ENCODE results near the gene OR2G3. TPM values are rescaled to one million over a fixed set of nuclear protein-coding genes. Genes with fewer than 3 reads are reported as not detected.

The OR2G3 gene
- not detected for polyA plus RNA-seq (2012; ENCODE audit: insufficient read length, low read depth)

GRCh38 chr1:247605286-247605685 lies at the start of gene OR2G3:
Gene OR2G3, plus strand, starts transcription at chr1:247605586. Its CDS starts 0 bp downstream, at chr1:247605586.
- TF ChIP-seq FOXP2 (optimal IDR thresholded peaks at IDR 0.05; ENCODE audit: borderline replicate concordance, extremely low read depth, extremely low read length, insufficient read depth) (no peak), TAF1 (IDR thresholded peaks at IDR 0.05; ENCODE audit: borderline replicate concordance, insufficient read depth, low read length) (no peak), POLR2AphosphoS5 (IDR thresholded peaks at IDR 0.05; ENCODE audit: low read depth, low read length) (no peak), SIN3A (IDR thresholded peaks at IDR 0.05; ENCODE audit: borderline replicate concordance, insufficient read depth, low read length) (no peak), REST (IDR thresholded peaks at IDR 0.05; ENCODE audit: insufficient read depth in 1 of 2, low read depth in 2 of 2, low read length in 2 of 2) (no peak)

GRCh38 chr1:247557926-247558674 lies 47.3 kb upstream of the OR2G3 start:
- no peak for TF ChIP-seq REST (IDR thresholded peaks at IDR 0.05; ENCODE audit: insufficient read depth in 1 of 2, low read depth in 2 of 2, low read length in 2 of 2)
- no peak for TF ChIP-seq SIN3A (IDR thresholded peaks at IDR 0.05; ENCODE audit: borderline replicate concordance, insufficient read depth, low read length)
- no peak for TF ChIP-seq POLR2AphosphoS5 (IDR thresholded peaks at IDR 0.05; ENCODE audit: low read depth, low read length)
- TF ChIP-seq FOXP2 (optimal IDR thresholded peaks at IDR 0.05; ENCODE audit: borderline replicate concordance, extremely low read depth, extremely low read length, insufficient read depth) = no peak
- no peak for TF ChIP-seq TAF1 (IDR thresholded peaks at IDR 0.05; ENCODE audit: borderline replicate concordance, insufficient read depth, low read length)

GRCh38 chr1:247561711-247562110 lies 43.7 kb upstream of the OR2G3 start:
- TF ChIP-seq POLR2AphosphoS5 (IDR thresholded peaks at IDR 0.05; ENCODE audit: low read depth, low read length) (no peak), TAF1 (IDR thresholded peaks at IDR 0.05; ENCODE audit: borderline replicate concordance, insufficient read depth, low read length) (no peak), SIN3A (IDR thresholded peaks at IDR 0.05; ENCODE audit: borderline replicate concordance, insufficient read depth, low read length) (no peak), REST (IDR thresholded peaks at IDR 0.05; ENCODE audit: insufficient read depth in 1 of 2, low read depth in 2 of 2, low read length in 2 of 2) (no peak), FOXP2 (optimal IDR thresholded peaks at IDR 0.05; ENCODE audit: borderline replicate concordance, extremely low read depth, extremely low read length, insufficient read depth) (no peak)

- TF ChIP-seq FOXP2 (optimal IDR thresholded peaks at IDR 0.05; ENCODE audit: borderline replicate concordance, extremely low read depth, extremely low read length, insufficient read depth) = no peak
- no peak for TF ChIP-seq REST (IDR thresholded peaks at IDR 0.05; ENCODE audit: insufficient read depth in 1 of 2, low read depth in 2 of 2, low read length in 2 of 2)
- TF ChIP-seq SIN3A (IDR thresholded peaks at IDR 0.05; ENCODE audit: borderline replicate concordance, insufficient read depth, low read length) = no peak
- TF ChIP-seq POLR2AphosphoS5 (IDR thresholded peaks at IDR 0.05; ENCODE audit: low read depth, low read length) = no peak
- no peak for TF ChIP-seq TAF1 (IDR thresholded peaks at IDR 0.05; ENCODE audit: borderline replicate concordance, insufficient read depth, low read length)
Observed at GRCh38 chr1:247562198-247562597, 43.2 kb upstream of the OR2G3 start.
